ENCODE results near the gene CRIM1. TPM values are rescaled to one million over a fixed set of nuclear protein-coding genes. Genes with fewer than 3 reads are reported as not detected.
A peak's percentile ranks its signal among the peaks of the same experiment; 100 is the strongest.

CRIM1 gene
- total and polyA plus RNA-seq, 7 donors: 3.0 to 148 (median 55.6) TPM

DNA sequence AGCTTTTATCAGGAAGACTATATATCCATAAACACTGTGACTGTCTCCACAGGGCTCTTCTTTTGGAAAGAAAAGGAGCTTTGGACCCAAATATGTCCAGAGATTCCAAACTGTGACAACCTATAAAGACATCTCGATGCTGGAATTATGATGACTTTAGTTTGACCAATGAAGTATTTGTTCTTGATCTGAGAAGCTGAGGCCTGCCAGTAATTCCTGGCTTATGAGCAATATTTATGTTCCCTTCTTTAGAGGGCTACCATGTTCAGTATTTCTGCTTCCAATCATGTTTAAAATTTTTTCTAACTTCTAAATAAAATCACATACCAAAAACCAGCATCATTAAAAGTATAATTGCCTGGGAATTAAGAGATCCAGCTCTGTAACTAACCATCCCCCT lies 201.3 kb downstream of the CRIM1 start:
- Histone ChIP-seq H3K4me3 (no peak overlapping the region), H3K27ac (peak overlapping the region in 1 of 4 donors; percentile 53), H3K4me1 (peaks cover 0 to 15% (median 9%) of the 10 kb centered on the region in 4 donors), H3K27me3 (no peaks in the 10 kb centered on the region), H3K36me3 (peaks cover 0 to 22% (median 4%) of the 10 kb centered on the region in 4 donors), H3K9me3 (no peaks in the 10 kb centered on the region)
- whole genome bisulfite sequencing, 2 donors: 82 to 88% methylated on average over 1 of the region's 1 CpG
- TF ChIP-seq POLR2A (IDR thresholded peaks at IDR 0.05): no peak
- TF ChIP-seq, protein P1, sequence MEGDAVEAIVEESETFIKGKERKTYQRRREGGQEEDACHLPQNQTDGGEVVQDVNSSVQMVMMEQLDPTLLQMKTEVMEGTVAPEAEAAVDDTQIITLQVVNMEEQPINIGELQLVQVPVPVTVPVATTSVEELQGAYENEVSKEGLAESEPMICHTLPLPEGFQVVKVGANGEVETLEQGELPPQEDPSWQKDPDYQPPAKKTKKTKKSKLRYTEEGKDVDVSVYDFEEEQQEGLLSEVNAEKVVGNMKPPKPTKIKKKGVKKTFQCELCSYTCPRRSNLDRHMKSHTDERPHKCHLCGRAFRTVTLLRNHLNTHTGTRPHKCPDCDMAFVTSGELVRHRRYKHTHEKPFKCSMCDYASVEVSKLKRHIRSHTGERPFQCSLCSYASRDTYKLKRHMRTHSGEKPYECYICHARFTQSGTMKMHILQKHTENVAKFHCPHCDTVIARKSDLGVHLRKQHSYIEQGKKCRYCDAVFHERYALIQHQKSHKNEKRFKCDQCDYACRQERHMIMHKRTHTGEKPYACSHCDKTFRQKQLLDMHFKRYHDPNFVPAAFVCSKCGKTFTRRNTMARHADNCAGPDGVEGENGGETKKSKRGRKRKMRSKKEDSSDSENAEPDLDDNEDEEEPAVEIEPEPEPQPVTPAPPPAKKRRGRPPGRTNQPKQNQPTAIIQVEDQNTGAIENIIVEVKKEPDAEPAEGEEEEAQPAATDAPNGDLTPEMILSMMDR (IDR thresholded peaks at IDR 0.05): no peak
- TF ChIP-seq POLR2AphosphoS5 (IDR thresholded peaks at IDR 0.05): no peak
- TF ChIP-seq EP300 (IDR thresholded peaks at IDR 0.05): no peak
- DNase-seq: no peak
- intact Hi-C loops (cut with DNase I): no loop called here

DNA sequence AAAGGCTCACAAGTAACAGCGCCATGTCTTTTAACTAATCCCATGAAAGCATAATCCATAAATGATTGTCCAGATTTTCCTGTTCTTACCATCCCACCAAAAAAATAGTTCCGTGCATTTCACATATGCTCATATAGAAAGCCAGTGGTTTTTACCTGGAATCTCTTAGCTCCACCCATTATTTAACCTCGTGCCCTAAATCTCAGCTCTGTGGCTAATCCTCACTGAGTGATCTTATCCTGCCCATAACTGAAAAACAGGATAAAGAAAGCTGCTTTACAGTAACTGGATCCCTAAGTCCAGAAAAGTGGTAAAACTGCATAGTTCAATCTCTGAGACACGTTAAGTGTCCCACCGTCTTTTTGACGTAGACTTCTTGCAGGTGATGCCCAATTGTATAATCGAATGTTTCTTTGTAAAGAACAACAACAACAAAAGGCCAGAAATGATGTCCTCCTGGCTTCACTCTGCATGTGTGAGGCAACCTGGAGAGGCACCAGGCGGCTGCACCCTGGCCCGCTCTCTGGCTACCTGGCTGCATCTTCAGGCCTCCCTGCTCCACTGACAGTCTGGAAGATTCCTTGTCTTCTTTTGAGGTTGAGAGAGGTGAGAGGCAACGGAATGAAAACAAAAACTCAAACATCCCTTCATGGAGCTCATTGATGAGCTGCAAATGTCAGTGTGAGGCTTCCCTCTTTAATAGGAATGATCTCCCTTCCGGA lies 203.8 kb downstream of the CRIM1 start:
- TF ChIP-seq, protein P1 (IDR thresholded peaks at IDR 0.05): no peak
- no peak for TF ChIP-seq EP300 (IDR thresholded peaks at IDR 0.05)
- TF ChIP-seq POLR2AphosphoS5 (IDR thresholded peaks at IDR 0.05): no peak
- no peak for TF ChIP-seq POLR2A (IDR thresholded peaks at IDR 0.05)
- peaks cover 0 to 18% (median 0%) of the 10 kb centered on the region in 4 donors for H3K36me3 ChIP-seq
- no peaks in the 10 kb centered on the region for H3K9me3 ChIP-seq
- no peak for DNase-seq
- H3K4me1 ChIP-seq: peaks cover 0 to 22% (median 14%) of the 10 kb centered on the region in 4 donors
- H3K27ac ChIP-seq: no peak overlapping the region
- intact Hi-C loops (cut with DNase I): no loop called here
- H3K27me3 ChIP-seq: no peaks in the 10 kb centered on the region
- H3K4me3 ChIP-seq: no peak overlapping the region
- WGBS, 2 donors: 95 to 96% methylated on average over 11 of the region's 11 CpGs

DNA sequence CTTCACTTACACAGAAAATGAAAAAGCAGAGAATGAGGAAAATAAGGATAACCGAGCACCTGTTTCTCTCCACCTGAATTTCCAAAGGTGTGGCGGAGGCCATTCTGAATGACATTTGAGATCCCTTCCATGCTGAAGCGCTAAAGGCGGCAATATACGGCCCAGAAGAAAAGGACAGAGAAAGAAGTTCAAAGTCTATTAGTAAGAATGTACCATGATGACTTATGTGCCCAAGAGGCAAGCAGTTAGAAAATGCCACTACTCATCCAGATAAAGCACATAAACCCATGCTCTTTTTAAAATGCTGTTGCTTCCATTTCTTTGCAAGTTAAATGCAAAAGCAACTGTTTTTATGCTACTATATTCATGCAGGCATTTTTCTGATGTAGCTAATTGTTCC lies 205.1 kb downstream of the CRIM1 start:
- Histone ChIP-seq H3K4me1 (peaks cover 0 to 22% (median 14%) of the 10 kb centered on the region in 4 donors), H3K27me3 (no peaks in the 10 kb centered on the region), H3K36me3 (peaks cover 0 to 4% (median 0%) of the 10 kb centered on the region in 4 donors), H3K27ac (peak overlapping the region in 2 of 4 donors; percentile 50 to 69), H3K4me3 (no peak overlapping the region), H3K9me3 (no peaks in the 10 kb centered on the region)
- no peak for DNase-seq
- intact Hi-C loops (cut with DNase I): no loop called here
- WGBS, 2 donors: 85 to 94% methylated on average over 5 of the region's 5 CpGs
- TF ChIP-seq, protein P1 (IDR thresholded peaks at IDR 0.05): no peak
- TF ChIP-seq POLR2A (IDR thresholded peaks at IDR 0.05) (no peak), POLR2AphosphoS5 (IDR thresholded peaks at IDR 0.05) (no peak), EP300 (IDR thresholded peaks at IDR 0.05) (no peak)

DNA sequence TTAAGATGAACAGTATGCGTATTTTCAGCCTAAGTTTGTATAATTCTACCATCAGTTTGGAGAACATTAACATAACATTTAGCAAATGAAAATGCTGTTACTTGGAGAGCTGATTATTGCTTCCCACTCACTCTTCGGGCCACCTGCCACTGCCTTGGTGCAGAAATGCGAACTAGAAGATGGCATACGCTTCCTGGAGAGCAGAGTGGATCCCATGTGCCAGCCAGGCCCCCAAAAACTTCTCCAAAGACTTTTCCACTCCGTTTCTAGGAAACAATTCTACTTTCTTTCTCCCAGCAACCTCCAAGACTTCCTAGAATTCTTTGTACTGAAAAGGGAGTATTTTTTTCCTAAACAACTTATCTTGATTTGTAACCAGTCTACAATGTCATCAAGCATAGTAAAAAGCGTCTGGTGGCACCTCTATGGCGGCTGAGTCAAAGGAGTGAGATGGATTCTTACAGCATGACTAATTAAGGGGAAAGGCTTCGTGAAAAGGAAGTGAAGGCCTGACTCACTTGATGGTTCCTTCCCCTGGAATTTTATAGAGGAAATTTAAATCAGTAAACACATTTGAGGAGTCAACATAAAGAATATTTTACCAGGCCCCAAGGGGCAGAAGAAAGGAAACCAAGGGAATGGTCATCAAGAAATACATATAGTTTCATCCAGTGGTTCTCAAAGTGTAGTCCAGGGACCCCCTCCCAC lies 205.8 kb downstream of the CRIM1 start:
- TF ChIP-seq POLR2A (IDR thresholded peaks at IDR 0.05) (no peak), EP300 (IDR thresholded peaks at IDR 0.05) (no peak), POLR2AphosphoS5 (IDR thresholded peaks at IDR 0.05) (peak in 1 of 4 donors; percentile 44)
- TF ChIP-seq, protein P1 (IDR thresholded peaks at IDR 0.05): no peak
- intact Hi-C loops (cut with DNase I): no loop called here
- peaks cover 0 to 22% (median 14%) of the 10 kb centered on the region in 4 donors for H3K4me1 ChIP-seq

More for the DNA sequence above, 205.8 kb downstream of the CRIM1 start:
- Histone ChIP-seq H3K4me3 (no peak overlapping the region), H3K27me3 (no peaks in the 10 kb centered on the region), H3K27ac (peak overlapping the region in 2 of 4 donors; percentile 50 to 69), H3K9me3 (no peaks in the 10 kb centered on the region), H3K36me3 (peaks cover 0 to 4% (median 0%) of the 10 kb centered on the region in 4 donors)
- no peak for DNase-seq
- WGBS, 2 donors: 54 to 73% methylated on average over 8 of the region's 8 CpGs
